Epithelial cell of proximal tubule (primary cell): ENCODE data around the gene ANKMY1. TPM values are rescaled to one million over a fixed set of nuclear protein-coding genes. Genes with fewer than 3 reads are reported as not detected.

Experiments
- DNase-seq: peaks from one replicate; pipeline ENCODE4 v3.0.0-alpha.2; 2011; ENCODE audit warnings: low read depth
- H3K4me3 ChIP-seq: 2 replicates; pipeline ENCODE4 v1.5.1; 2011; ENCODE audit warnings: low read depth, mild to moderate bottlenecking, low read length
- CTCF ChIP-seq: conservative IDR thresholded peaks from 2 replicates; pipeline ENCODE4 v1.5.1; 2012; ENCODE audit warnings: low read depth, mild to moderate bottlenecking, low read length
- total RNA-seq: library from RNA; depleted of rRNA; stranded (reverse); fragments of >200 nt; gene quantifications from 2 replicates; pipeline ENCODE4 v1.2.3, GENCODE V29; 2015

ANKMY1 gene
- total RNA-seq, 1 donor from 2014 or later: 4.0 TPM

- TF ChIP-seq CTCF: no peak
- H3K4me3 ChIP-seq: peak overlapping the region; percentile 99
- DNase-seq: no peak
Observed at GRCh38 chr2:240585681-240586197, 28.0 kb upstream of the ANKMY1 start.

GRCh38 chr2:240585101-240585500 lies 27.3 kb upstream of the ANKMY1 start:
- H3K4me3 ChIP-seq: peak overlapping the region; percentile 99
- TF ChIP-seq CTCF: no peak
- DNase-seq: no peak

GRCh38 chr2:240584486-240585031 lies 26.8 kb upstream of the ANKMY1 start:
- TF ChIP-seq CTCF: no peak
- H3K4me3 ChIP-seq: peak overlapping the region; percentile 99
- DNase-seq: no peak

- H3K4me3 ChIP-seq: no peak overlapping the region
- TF ChIP-seq CTCF: no peak
- no peak for DNase-seq
Observed at GRCh38 chr2:240583774-240584173, 26.0 kb upstream of the ANKMY1 start.

- no peak overlapping the region for H3K4me3 ChIP-seq
- no peak for DNase-seq
- TF ChIP-seq CTCF: no peak
Observed at GRCh38 chr2:240582781-240583180, 25.0 kb upstream of the ANKMY1 start.

GRCh38 chr2:240581811-240582210 lies 24.0 kb upstream of the ANKMY1 start:
- H3K4me3 ChIP-seq: no peak overlapping the region
- no peak for DNase-seq
- no peak for TF ChIP-seq CTCF

- DNase-seq: no peak
- H3K4me3 ChIP-seq: no peak overlapping the region
- TF ChIP-seq CTCF: peak; percentile 57
Observed at GRCh38 chr2:240579771-240580614, 22.2 kb upstream of the ANKMY1 start.
